Measurements from ENCODE around the gene CYP11A1.
"Not testable (repeated sequence)": the region's sequence is repeated elsewhere in the genome, so short reads cannot be mapped to it uniquely, and the experiment has no call there.

Gene CYP11A1

DNA sequence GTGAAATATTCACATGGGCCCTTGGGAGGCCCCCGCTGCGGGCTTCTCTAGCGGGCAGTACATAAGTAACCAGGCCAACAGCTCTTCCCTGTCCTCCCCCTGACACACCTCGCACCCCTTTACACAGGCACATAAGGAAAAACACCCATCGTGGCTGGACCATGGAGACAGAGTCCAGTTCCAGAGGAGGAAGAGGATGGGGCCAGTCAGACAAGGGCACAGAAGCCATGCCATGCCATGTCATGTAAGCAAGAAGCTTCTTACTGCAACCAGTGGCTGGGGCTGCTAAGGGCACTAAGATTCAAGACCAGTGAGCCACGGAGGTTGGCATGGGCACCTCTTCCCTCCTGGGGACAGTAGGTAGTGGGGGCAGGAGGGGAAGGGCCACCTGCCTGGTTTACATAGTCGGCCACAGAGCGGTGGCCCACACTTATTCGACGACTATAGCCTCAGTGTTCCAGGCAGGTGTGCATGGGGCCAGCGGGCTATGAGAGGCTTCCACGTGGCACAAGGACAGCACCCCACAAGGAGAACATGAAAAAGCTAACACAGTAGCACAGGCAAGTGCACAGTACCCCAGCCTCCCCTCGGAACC, 5.7 kb upstream of the CYP11A1 start:
- DNase-seq: no peak

DNA sequence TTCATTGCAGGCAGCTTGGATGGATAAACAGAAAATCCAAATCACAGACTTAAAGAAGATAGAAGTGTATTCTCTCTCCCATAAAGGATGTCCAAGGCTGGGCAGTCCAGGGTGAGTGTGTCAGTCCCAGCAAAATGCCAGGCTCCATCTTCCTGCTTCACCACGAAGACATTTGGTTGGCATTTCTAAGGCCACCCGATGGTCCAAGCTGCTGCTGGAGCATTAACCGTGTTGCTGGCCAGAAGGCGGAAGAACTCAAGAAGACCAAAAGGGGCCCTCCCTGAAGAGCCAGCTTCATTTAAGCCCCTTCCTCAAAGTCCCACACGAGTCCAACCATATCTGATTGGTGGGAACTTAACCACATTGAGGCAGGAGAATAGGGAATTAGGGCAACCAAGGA, 3.0 kb upstream of the CYP11A1 start:
- DNase-seq: no peak

DNA sequence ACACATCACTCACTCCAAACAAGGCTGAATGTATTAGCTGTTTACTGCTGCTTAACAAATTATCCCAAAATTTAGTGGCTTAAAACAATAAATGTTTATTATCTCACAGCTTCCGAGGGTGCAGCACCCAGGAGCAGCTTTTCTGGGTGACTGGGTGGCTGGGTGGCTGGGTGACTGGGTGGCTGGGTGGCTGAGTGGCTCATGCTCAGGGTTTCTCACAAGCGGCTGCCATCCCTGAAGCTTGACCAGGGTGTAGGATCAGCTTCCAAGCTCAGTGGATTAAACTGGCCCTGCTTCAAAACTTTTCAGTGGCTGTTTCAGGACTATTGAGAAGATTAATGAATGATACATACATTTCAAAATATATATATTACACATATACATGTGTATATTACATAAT, 2.3 kb upstream of the CYP11A1 start:
- no peak for DNase-seq

GRCh38 chr15:74369084-74369745, 1.8 kb upstream of the CYP11A1 start:
- no peak for DNase-seq

DNA sequence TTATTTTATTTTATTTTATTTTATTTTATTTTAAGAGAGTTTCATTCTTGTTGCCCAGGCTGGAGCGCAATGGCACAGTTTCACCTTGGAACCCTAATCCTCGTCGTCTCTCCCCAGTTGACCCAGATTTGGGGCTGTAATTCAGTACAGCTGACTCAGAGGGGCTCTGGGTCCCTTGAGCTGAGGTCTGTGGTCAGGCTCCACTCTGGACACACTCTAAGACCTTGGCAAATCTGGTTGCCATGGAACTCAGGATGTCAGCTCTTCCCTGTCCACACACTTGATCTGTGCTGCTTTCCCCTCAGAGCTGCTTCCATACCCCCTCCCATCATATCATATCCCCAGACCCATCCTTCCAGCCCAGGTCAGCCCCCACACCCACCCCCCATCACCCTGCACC, 675 bp upstream of the CYP11A1 start:
- DNase-seq: no peak

- DNase-seq: no peak
Measured at GRCh38 chr15:74365598-74366445, 1.6 kb downstream of the CYP11A1 start.

GRCh38 chr15:74364936-74365597, 2.4 kb downstream of the CYP11A1 start:
- no peak for DNase-seq

DNA sequence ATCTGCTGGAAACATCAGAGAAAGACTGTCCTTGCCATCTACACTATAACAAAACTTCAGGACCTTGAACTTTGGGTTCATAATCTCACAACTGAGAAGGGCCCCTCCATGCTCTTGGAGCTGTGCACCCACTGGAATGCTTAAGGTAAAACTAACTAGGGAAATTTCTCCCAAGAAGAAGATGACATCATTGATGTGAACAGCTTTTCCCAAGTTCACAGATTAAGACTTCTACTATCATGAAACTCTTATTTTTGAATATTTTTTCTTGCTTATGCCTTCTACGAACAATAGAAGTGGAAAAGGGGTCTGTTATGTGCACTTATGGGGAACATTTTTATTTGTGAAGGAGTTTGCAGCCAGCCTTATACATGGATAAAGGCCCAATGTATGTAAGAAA, 5.0 kb downstream of the CYP11A1 start:
- DNase-seq: no peak

DNA sequence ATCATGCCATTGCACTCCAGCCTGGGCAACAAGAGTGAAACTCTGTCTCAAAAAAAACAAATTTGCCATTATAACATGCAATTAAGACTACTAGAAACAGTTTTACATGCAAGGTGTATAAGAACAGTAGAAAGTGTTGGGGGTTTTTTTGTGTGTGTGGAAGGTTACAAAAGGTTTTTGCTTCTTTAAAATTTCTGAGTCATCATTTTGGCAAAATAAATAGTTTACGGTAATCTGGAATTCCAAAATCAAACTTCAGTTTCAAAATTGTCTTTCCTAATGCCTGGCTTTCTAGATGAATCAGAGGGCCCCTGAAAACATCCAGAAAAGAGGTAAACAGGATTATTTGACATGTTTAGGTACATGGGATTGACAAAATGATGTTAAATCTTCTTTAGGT, 6.6 kb downstream of the CYP11A1 start:
- DNase-seq: not testable (repeated sequence)

DNA sequence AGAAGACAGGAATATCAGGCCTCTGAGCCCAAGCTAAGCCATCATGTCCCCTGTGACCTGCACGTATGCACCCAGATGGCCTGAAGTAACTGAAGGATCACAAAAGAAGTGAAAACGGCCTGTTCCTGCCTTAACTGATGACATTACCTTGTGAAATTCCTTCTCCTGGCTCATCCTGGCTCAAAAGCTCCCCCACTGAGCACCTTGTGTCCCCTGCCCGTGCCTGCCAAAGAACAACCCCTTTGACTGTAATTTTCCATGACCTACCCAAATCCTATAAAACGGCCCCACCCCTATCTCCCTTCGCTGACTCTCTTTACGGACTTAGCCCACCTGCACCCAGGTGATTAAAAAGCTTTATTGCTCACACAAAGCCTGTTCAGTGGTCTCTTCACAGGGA, 8.1 kb downstream of the CYP11A1 start:
- DNase-seq: not testable (repeated sequence)

- DNase-seq: not testable (repeated sequence)
Measured at GRCh38 chr15:74357514-74357913, 9.9 kb downstream of the CYP11A1 start.

GRCh38 chr15:74356050-74356449, 11.4 kb downstream of the CYP11A1 start:
- DNase-seq: not testable (repeated sequence)

DNA sequence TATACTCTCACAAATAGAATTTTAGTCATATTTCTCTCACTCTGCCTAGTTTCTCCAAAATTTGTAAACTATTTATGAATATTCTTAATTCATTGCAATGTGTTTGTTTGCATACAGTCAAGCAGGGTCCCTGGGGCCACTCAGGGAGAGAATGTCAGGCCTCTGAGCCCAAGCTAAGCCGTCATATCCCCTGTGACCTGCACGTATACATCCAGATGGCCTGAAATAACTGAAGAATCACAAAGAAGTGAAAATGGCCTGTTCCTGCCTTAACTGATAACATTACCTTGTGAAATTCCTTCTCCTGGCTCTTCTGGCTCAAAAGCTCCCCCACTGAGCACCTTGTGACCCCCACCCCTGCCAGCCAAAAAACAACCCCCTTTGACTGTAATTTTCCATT, 13.5 kb downstream of the CYP11A1 start:
- DNase-seq: not testable (repeated sequence)

DNA sequence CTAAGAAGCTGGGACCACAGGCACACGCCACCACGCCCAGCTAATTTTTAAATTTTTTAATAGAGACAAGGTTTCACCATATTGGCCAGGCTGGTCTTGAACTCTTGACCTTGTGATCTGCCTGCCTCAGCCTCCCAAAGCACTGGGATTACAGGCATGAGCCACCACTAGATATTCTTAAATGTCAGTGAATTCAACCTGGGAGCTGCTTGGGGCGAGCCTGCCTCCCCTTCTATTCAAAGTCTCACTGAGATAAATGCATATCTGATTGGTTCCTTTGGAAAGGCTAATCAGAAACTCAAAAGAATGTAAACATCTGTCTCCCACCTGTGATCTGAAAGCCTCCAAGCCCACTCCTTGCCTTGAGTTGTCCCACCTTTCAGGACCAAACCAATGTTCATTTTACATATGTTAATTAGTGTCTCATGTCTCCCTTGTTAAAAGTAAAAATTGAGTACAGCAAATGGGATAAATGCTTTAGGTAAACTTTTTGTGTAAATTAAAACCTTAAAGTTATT, 15.0 kb downstream of the CYP11A1 start:
- DNase-seq: no peak

- DNase-seq: no peak
Measured at GRCh38 chr15:74351670-74352069, 15.8 kb downstream of the CYP11A1 start.

DNA sequence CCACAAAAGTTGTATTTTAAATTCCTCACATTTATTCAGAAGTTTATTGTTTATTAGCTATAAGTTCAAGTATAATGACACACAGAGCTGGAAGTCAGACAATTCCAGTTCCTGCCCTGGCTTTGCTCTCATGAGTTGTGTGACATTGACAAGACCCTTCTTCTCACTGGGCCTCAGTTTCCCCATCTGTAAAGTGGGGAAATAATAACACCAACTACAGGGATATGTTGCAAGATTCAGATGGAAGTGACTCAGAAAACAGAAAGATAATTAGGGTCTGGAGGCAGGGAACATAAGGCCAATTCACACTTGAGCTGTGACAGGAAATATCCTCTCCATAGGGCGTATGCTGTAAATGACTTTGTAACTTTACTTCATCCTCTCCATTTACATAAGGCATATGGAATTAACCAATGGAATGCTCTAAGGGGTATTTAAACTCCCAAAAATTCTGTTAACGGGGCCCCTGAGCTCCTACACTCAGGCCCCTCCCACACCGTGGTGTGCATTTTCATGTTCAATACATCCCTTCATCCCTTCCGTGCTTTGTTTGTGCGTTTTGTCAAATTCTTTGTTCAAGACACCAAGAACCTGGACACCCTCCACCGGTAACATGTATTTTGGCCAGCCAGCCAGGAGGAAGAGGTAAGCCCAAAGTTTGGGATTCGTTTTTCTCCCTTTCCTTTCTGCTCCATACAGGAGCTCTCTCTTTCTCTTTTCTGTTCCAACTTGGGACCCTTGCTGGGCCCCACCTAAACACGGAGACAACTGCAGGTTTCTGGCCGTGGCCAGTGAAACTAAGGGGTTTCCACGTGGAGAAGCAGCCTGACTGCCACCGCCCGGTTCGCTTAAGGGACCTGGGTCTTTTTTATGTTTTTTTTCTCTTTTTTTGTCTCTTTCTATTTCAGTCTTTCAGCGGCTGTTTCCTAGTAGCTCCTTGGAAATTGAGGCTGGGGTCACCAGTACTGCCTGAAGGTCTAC, 16.9 kb downstream of the CYP11A1 start:
- no peak for DNase-seq

GRCh38 chr15:74349241-74349778, 18.1 kb downstream of the CYP11A1 start:
- no peak for DNase-seq

- no peak for DNase-seq
Measured at GRCh38 chr15:74347757-74348250, 19.6 kb downstream of the CYP11A1 start.

- DNase-seq: no peak
Measured at GRCh38 chr15:74345051-74345450, 22.4 kb downstream of the CYP11A1 start.

GRCh38 chr15:74343797-74344127, 23.7 kb downstream of the CYP11A1 start:
- DNase-seq: no peak

- DNase-seq: no peak
Measured at GRCh38 chr15:74343127-74343796, 24.2 kb downstream of the CYP11A1 start.

Measured in NCI-H524 treated with DMSO at 0.1 percent for 48 hours (cell line).